Activated CD4-positive, alpha-beta T cell treated with anti-CD3 and anti-CD28 coated beads, Interleukin-2, amount 50 U/mL, for 1 hour (primary cell): ENCODE results near the gene MMP1.

Experiments
- DNase-seq: peaks from one replicate; pipeline ENCODE4 v3.0.0-alpha.2; 2020

The MMP1 gene

DNA sequence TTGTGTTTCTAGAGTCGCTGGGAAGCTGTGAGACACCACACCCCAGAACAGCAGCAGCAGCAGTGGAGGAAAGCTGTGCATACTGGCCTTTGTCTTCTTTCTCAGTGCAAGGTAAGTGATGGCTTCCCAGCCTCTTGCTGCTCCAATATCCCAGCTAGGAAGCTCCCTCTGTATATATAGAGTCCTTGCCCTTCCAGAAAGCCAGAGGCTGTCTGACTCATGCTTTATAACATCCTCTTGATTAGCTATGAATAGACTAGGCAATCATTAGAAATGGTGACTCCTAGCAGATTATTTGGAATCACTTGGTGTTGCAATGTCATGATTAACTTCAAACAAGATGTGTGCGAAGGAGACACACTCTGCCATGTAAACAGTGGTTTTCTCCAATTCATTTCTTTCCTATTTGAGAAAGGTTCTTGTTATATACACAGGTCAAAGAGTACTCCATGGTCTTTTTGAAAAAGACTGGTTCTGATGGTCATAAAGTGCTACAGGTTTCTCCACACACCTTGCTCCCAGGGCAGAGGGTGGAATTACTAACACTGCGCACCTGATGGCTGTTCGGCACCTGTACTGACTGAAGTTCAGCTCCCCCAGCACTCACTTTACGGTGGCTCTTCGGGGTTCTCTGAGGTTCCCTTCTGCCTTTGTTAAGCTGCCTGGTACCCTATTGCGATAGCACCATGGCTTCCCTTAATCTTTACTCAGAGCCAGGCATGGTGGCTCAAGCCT, at the start of gene MMP1:
Gene MMP1, minus strand, starts transcription at position 149 of the 735 bp plus-strand sequence. Its CDS starts 68 bp downstream, at position 81.
- DNase-seq: no peak

GRCh38 chr11:102846292-102846691, 48.3 kb upstream of the MMP1 start:
- DNase-seq: no peak

DNA sequence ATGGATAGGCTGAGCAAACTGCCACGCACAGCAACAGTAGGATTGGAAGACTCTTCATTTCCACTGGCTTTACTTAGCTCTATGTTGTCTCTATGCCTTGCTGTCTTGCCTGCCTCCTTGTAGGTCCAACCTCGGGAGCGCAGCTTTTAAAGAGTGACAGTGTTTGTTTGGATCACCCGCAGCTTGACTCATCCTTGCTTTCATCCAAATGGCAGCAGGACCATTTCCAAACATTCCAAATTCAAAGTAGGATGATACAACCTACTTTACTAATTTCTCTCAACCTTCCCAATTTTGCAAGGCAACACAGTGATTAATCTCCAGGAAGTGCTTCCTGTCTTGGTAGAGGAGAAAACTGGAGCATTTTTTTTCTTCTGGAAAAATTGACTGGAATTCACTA, 45.5 kb upstream of the MMP1 start, which contains the start of gene MMP3:
Gene MMP3, minus strand, starts transcription at position 121 of the 400 bp plus-strand sequence. Its CDS starts 63 bp downstream, at position 58.
- DNase-seq: no peak

- DNase-seq: no peak
Observed at GRCh38 chr11:102842930-102843329, 45.0 kb upstream of the MMP1 start.

GRCh38 chr11:102840018-102840417, 42.1 kb upstream of the MMP1 start:
- no peak for DNase-seq

DNA sequence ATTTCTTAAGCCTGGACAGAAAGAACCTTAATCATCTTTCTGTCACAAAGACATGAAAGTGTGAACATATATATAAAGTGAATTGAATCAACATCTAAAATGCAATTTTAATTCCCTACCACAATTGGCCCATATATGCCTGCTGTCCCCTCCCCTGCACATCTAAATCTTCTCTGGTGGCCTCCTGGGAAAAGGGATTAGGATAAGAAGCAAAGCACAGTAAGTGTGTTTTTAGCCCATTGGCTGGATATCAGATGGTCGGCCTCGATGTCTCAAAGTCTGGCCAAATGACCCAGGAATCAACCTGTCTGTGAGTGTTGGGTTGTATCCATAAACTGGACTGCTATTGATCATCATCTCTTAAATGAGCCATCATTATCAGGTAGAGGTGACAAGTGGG, 39.7 kb upstream of the MMP1 start:
- no peak for DNase-seq

DNA sequence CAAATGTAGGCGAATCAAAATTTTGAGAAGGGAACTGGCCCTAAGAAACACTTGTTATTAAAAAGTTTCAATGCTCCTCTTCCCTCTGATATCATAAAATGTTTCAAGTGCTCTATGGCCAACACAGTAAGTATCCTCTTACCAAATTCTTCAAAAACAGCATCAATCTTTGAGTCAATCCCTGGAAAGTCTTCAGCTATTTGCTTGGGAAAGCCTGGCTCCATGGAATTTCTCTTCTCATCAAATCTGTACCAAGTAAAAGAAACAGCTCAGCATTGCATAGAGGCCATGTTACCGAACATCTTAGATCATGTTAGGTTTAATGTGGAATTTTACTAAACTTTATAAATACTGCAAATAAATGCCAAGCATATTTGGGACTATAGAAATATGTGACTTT, 39.2 kb upstream of the MMP1 start:
- no peak for DNase-seq

DNA sequence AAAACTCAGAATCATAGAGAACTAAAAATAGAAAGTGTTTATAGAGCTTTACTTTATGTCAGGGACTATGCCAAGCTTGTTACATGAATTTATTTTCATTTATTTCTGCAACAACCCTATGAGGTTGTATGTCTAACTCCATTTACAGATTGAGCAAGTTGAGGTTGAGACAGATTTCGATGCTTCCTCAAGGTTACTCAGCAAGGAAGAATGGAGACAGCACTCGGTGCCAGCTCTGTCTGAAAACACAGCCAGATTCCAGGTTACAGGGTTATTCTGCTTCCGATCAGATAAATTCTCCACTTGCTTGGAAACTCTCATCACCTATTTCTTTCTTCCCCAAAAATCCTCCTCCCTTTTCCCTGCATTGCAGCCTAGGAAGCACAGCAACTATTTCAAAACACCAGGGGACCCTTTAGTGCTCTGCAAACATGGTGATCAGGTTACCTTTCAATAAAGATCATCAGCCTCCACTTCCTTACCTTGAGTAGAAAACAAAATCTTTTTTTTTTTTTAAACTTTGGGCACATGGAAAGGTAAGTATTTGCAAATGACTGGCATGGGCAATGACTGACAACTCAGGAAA, 38.4 kb upstream of the MMP1 start:
- DNase-seq: no peak

GRCh38 chr11:102833731-102834130, 35.8 kb upstream of the MMP1 start:
- no peak for DNase-seq

DNA sequence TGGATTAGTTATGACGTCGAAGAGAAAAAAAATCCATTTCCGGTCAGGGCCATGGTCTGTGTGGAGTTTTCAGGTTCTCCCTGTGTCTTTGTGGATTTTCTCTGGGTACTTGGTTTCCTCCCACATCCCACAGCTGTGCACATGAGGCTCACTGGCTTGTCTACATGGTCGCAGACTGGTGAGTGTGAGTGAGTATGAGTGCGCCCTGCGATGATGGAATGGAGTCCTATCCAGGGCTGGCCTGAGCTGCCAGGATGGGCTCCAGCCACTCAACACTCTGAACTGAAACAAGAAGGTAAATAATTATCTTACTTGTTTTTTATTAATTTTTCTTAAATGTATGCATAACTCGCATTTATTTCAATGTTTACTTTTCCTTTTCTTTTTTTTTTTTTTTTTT, 34.7 kb upstream of the MMP1 start:
- DNase-seq: no peak

GRCh38 chr11:102831489-102832440, 33.8 kb upstream of the MMP1 start:
- DNase-seq: no peak

DNA sequence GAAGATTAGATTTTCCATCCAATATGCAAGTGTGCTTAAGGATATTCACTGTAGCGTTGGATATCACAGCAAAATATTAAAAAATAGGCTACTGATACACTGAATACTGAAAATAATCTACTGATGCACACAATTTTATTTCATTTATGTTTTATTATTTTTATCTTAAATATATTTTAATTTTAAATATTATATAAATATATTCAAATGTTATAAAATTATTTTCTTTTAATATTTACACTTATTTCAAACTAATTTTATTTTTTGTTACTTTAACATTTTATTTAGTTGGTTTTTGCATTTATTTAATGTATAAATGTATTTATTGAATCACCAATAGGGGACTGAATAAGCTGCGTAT, 33.1 kb upstream of the MMP1 start:
- no peak for DNase-seq

- DNase-seq: no peak
Observed at GRCh38 chr11:102830001-102830727, 32.2 kb upstream of the MMP1 start.

GRCh38 chr11:102829316-102830000, 31.5 kb upstream of the MMP1 start:
- no peak for DNase-seq

DNA sequence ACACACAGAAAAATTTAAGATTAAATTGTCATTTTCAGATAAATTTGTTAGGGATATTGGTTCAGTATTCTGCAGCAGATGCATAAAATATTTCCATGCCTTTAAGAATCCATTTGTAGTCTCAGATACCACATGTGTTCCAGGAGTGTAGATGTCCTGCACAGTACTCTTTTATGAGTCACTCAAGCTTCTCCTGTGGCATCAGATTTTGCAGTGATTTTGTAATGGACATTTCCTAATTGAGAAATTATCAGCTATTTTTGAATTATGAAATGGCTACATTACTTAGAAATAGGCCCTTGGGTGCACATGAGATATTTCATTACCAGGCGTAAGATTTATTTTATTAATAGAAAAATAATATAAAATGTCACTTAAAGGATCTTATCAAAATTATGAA, 26.6 kb upstream of the MMP1 start:
- no peak for DNase-seq

DNA sequence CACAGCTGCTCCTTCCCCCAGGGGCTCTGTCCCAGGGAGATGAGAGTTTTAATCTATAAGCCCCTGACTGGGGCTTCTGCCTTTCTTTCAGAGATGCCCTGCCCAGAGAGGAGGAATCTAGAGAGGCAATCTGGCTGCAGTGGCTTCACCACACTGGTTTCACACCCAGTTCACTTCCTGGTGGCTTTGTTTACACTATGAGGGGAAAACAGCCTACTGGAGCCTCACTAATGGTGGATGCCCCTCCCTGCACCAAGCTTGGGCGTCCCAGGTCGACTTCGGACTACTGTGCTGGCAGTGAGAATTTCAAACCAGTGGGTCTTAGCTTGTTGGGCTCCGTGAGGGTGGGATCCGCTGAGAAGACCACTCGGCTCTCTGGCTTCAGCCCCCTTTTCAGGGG, 21.5 kb upstream of the MMP1 start:
- DNase-seq: no peak

- DNase-seq: no peak
Observed at GRCh38 chr11:102813484-102813883, 15.5 kb upstream of the MMP1 start.

- no peak for DNase-seq
Observed at GRCh38 chr11:102812188-102812587, 14.2 kb upstream of the MMP1 start.

GRCh38 chr11:102810950-102811660, 13.1 kb upstream of the MMP1 start:
- no peak for DNase-seq

DNA sequence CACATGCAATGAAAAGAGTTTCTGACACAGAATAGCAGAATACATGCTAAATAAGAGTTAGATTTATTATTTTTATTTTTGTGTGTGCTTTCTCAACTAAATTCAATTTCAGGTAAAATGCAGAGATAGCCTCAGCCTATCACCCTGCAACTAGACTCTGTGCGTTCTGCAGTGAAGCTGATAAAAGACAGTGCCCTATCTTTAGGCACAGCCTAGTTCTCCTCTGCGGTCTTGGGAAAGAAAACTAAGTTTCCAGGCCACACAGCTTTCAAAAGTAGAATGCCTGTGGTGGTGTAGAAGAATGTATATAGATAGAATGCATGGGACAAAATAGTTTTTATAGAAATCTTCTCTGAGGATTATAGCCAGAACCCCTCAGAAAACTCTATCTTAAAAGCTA, 12.0 kb upstream of the MMP1 start:
- DNase-seq: no peak

- no peak for DNase-seq
Observed at GRCh38 chr11:102807921-102808320, 10.0 kb upstream of the MMP1 start.

- DNase-seq: no peak
Observed at GRCh38 chr11:102806296-102806695, 8.3 kb upstream of the MMP1 start.
